HEK293T (cell line): ENCODE results near the gene AKT3.

Source experiments
- CTCF ChIA-PET: fragments of 350-600 bp; formaldehyde crosslinking; extraction: SDS; loops from one replicate; lab custom pipeline; 2021; ENCODE audit warnings: antibody characterized with exemption, inconsistent platforms; lab: Yijun Ruan, JAX
- POLR2A ChIA-PET: fragments of 350-600 bp; formaldehyde crosslinking; extraction: SDS; loops from one replicate; lab custom pipeline; 2020; ENCODE audit warnings: antibody characterized with exemption, inconsistent platforms; lab: Yijun Ruan, JAX
- DNase-seq: peaks from one replicate; pipeline ENCODE4 v3.0.0; 2012; ENCODE audit warnings: mixed read lengths; ENCODE audit errors: extremely low spot score
- ARNT ChIP-seq: fragments of 450-650 bp; IDR thresholded peaks from 2 replicates; pipeline ENCODE4 v1.6.1; 2017; ENCODE audit warnings: mild to moderate bottlenecking
- BHLHE40 ChIP-seq: fragments of 450-650 bp; IDR thresholded peaks from 2 replicates; pipeline ENCODE4 v1.6.1; 2016; ENCODE audit warnings: mild to moderate bottlenecking, moderate library complexity, borderline replicate concordance
- CTBP1 ChIP-seq: fragments of 450-650 bp; IDR thresholded peaks from 2 replicates; pipeline ENCODE4 v1.6.1; 2016; ENCODE audit warnings: borderline replicate concordance
- ELF4 ChIP-seq: fragments of 450-650 bp; IDR thresholded peaks from 2 replicates; pipeline ENCODE4 v1.6.1; 2017; ENCODE audit warnings: antibody characterized with exemption
- FOXA1 ChIP-seq: fragments of 450-650 bp; IDR thresholded peaks from 2 replicates; pipeline ENCODE4 v1.6.1; 2016; ENCODE audit warnings: mild to moderate bottlenecking
- FOXK2 ChIP-seq: fragments of 450-650 bp; IDR thresholded peaks from 2 replicates; pipeline ENCODE4 v1.6.1; 2016; ENCODE audit warnings: mild to moderate bottlenecking
- FOXM1 ChIP-seq: fragments of 450-650 bp; IDR thresholded peaks from 2 replicates; pipeline ENCODE4 v1.6.1; 2017; ENCODE audit warnings: mild to moderate bottlenecking, borderline replicate concordance
- HDGF ChIP-seq: fragments of 450-650 bp; IDR thresholded peaks from 2 replicates; pipeline ENCODE4 v1.6.1; 2017; ENCODE audit warnings: antibody characterized with exemption, borderline replicate concordance
- L3MBTL2 ChIP-seq: fragments of 450-650 bp; conservative IDR thresholded peaks from 2 replicates; pipeline ENCODE4 v1.6.1; 2016; ENCODE audit warnings: mild to moderate bottlenecking
- LEF1 ChIP-seq: fragments of 450-650 bp; IDR thresholded peaks from 2 replicates; pipeline ENCODE4 v1.6.1; 2017; ENCODE audit warnings: mild to moderate bottlenecking, borderline replicate concordance
- NFRKB ChIP-seq: fragments of 450-650 bp; IDR thresholded peaks from 2 replicates; pipeline ENCODE4 v1.6.1; 2016; ENCODE audit warnings: mild to moderate bottlenecking, moderate library complexity
- SP1 ChIP-seq: fragments of 450-650 bp; IDR thresholded peaks from 2 replicates; pipeline ENCODE4 v1.6.1; 2017
- SUZ12 ChIP-seq: fragments of 450-650 bp; IDR thresholded peaks from 2 replicates; pipeline ENCODE4 v1.6.1; 2016; ENCODE audit warnings: mild to moderate bottlenecking
- TARDBP ChIP-seq: fragments of 450-650 bp; IDR thresholded peaks from 2 replicates; pipeline ENCODE4 v1.6.1; 2016
- ZNF384 ChIP-seq: fragments of 450-650 bp; IDR thresholded peaks from 2 replicates; pipeline ENCODE4 v1.6.1; 2016
- TF ChIP-seq, protein P1 (sequence below): fragments of 450-650 bp; IDR thresholded peaks from 2 replicates; pipeline ENCODE4 v1.6.1; 2016

The AKT3 gene

GRCh38 chr1:243693800-243694199, 156.2 kb downstream of the AKT3 start:
- TF ChIP-seq, protein P1, sequence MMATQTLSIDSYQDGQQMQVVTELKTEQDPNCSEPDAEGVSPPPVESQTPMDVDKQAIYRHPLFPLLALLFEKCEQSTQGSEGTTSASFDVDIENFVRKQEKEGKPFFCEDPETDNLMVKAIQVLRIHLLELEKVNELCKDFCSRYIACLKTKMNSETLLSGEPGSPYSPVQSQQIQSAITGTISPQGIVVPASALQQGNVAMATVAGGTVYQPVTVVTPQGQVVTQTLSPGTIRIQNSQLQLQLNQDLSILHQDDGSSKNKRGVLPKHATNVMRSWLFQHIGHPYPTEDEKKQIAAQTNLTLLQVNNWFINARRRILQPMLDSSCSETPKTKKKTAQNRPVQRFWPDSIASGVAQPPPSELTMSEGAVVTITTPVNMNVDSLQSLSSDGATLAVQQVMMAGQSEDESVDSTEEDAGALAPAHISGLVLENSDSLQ: no peak
- TF ChIP-seq ELF4 (no peak), TARDBP (no peak), BHLHE40 (no peak), HDGF (no peak), NFRKB (no peak), SUZ12 (no peak), LEF1 (no peak), FOXM1 (no peak), SP1 (no peak), FOXK2 (no peak), ARNT (no peak), FOXA1 (no peak), ZNF384 (no peak), L3MBTL2 (no peak), CTBP1 (no peak)
- POLR2A ChIA-PET: no interaction called here
- no peak for DNase-seq
- CTCF ChIA-PET: no interaction called here

- POLR2A ChIA-PET: no interaction called here
- TF ChIP-seq FOXK2 (no peak), ARNT (no peak), NFRKB (no peak), FOXA1 (no peak), ELF4 (no peak)
- DNase-seq: no peak
- CTCF ChIA-PET: no interaction called here
Observed at GRCh38 chr1:243686159-243686558, 163.9 kb downstream of the AKT3 start.

- TF ChIP-seq LEF1 (no peak), NFRKB (no peak), L3MBTL2 (no peak), ARNT (no peak), TARDBP (no peak), BHLHE40 (no peak)
- TF ChIP-seq, protein P1: no peak
- ChIA-PET CTCF (no interaction called here), POLR2A (no interaction called here)
- no peak for DNase-seq
Observed at GRCh38 chr1:243680860-243681259, 169.2 kb downstream of the AKT3 start.

DNA sequence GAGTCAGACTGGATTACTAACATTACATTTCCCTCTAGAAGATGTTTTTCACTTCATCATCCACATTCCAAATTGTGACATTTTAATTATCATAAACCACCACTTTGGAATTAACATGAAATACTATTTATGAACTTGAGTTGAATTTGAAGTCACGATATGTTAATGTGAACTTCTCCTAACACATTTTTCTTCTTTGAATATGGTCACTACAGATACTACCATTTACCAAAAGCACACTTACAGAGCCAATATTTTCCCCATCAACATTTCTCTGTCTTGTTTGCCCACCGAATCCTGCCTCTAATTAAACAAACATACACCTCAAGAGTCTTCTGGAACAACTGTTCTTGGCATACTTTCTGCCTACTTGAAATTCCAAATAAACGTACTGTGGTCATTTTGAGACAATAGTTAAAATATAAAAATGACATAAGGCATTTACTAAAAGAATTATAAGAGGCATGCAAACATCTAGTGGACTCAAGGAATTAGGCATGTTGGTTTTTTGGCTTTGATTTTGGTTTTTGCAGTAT, 177.4 kb downstream of the AKT3 start:
- no peak for DNase-seq
- ChIA-PET CTCF (no interaction called here), POLR2A (no interaction called here)
- no peak for TF ChIP-seq L3MBTL2
- no peak for TF ChIP-seq FOXA1
- no peak for TF ChIP-seq ELF4
- no peak for TF ChIP-seq SUZ12

DNA sequence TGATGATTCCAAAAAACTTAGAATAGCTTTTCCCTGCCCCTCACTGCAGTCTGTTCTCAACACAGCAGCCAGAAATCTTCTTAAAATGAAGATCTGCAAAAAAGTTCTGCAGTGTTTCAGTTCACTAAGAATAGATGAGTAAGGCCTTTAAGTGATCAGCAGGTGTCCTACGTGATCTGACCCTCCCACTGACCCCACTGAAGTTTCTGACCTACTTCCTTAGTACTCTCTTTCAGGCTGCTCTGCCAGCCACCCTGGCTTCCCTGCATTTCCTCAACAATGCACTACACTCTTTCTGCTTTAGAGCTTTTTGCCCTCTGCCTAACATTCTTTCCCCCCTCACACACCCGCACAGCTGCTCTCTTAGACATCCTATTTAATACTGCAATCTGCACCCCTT, 182.5 kb downstream of the AKT3 start:
- DNase-seq: no peak
- ChIA-PET CTCF (no interaction called here), POLR2A (no interaction called here)
- TF ChIP-seq LEF1 (no peak), TARDBP (no peak), ARNT (no peak), SP1 (no peak), NFRKB (no peak), FOXK2 (no peak), CTBP1 (no peak), ZNF384 (no peak), FOXM1 (no peak), ELF4 (no peak), HDGF (no peak), BHLHE40 (no peak), L3MBTL2 (no peak), FOXA1 (no peak), SUZ12 (no peak)
- TF ChIP-seq, protein P1: no peak

GRCh38 chr1:243667133-243667532, 182.9 kb downstream of the AKT3 start:
- CTCF ChIA-PET: no interaction called here
- POLR2A ChIA-PET: no interaction called here
- TF ChIP-seq BHLHE40: no peak
- TF ChIP-seq FOXA1: no peak
- no peak for TF ChIP-seq TARDBP
- TF ChIP-seq L3MBTL2: no peak
- no peak for TF ChIP-seq FOXM1
- TF ChIP-seq SUZ12: no peak
- TF ChIP-seq, protein P1: no peak
- TF ChIP-seq NFRKB: no peak
- TF ChIP-seq ELF4: no peak
- no peak for TF ChIP-seq SP1
- no peak for TF ChIP-seq ZNF384
- no peak for TF ChIP-seq CTBP1
- TF ChIP-seq ARNT: no peak
- TF ChIP-seq HDGF: no peak
- no peak for TF ChIP-seq LEF1
- no peak for TF ChIP-seq FOXK2
- DNase-seq: no peak
